Measurements from ENCODE around the gene PCDHB9.
"Not testable (repeated sequence)": the region's sequence is repeated elsewhere in the genome, so short reads cannot be mapped to it uniquely, and the experiment has no call there.

Gene PCDHB9

DNA sequence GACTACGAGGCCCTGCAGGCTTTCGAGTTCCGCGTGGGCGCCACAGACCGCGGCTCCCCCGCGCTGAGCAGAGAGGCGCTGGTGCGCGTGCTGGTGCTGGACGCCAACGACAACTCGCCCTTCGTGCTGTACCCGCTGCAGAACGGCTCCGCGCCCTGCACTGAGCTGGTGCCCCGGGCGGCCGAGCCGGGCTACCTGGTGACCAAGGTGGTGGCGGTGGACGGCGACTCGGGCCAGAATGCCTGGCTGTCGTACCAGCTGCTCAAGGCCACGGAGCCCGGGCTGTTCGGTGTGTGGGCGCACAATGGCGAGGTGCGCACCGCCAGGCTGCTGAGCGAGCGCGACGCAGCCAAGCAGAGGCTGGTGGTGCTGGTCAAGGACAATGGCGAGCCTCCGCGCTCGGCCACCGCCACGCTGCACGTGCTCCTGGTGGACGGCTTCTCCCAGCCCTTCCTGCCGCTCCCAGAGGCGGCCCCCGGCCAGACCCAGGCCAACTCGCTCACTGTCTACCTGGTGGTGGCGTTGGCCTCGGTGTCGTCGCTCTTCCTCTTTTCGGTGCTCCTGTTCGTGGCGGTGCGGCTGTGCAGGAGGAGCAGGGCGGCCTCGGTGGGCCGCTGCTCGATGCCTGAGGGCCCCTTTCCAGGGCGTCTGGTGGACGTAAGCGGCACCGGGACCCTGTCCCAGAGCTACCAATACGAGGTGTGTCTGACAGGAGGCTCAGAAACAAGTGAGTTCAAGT lies 2.7 kb upstream of the PCDHB9 start:
- not testable (repeated sequence) for DNase-seq (ENCODE audit: low read depth in 1 of 2, low spot score in 1 of 2)

DNA sequence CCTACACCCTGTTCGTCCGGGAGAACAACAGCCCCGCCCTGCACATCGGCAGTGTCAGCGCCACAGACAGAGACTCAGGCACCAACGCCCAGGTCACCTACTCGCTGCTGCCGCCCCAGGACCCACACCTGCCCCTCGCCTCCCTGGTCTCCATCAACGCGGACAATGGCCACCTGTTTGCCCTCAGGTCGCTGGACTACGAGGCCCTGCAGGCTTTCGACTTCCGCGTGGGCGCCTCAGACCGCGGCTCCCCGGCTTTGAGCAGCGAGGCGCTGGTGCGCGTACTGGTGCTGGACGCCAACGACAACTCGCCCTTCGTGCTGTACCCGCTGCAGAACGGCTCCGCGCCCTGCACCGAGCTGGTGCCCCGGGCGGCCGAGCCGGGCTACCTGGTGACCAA lies 1.7 kb downstream of the PCDHB9 start:
- DNase-seq (ENCODE audit: low read depth in 1 of 2, low spot score in 1 of 2), result not testable (repeated sequence)

DNA sequence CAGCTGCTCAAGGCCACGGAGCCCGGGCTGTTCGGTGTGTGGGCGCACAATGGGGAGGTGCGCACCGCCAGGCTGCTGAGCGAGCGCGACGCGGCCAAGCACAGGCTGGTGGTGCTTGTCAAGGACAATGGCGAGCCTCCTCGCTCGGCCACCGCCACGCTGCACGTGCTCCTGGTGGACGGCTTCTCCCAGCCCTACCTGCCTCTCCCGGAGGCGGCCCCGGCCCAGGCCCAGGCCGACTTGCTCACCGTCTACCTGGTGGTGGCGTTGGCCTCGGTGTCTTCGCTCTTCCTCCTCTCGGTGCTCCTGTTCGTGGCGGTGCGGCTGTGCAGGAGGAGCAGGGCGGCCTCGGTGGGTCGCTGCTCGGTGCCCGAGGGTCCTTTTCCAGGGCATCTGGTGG lies 2.2 kb downstream of the PCDHB9 start:
- not testable (repeated sequence) for DNase-seq (ENCODE audit: low read depth in 1 of 2, low spot score in 1 of 2)

DNA sequence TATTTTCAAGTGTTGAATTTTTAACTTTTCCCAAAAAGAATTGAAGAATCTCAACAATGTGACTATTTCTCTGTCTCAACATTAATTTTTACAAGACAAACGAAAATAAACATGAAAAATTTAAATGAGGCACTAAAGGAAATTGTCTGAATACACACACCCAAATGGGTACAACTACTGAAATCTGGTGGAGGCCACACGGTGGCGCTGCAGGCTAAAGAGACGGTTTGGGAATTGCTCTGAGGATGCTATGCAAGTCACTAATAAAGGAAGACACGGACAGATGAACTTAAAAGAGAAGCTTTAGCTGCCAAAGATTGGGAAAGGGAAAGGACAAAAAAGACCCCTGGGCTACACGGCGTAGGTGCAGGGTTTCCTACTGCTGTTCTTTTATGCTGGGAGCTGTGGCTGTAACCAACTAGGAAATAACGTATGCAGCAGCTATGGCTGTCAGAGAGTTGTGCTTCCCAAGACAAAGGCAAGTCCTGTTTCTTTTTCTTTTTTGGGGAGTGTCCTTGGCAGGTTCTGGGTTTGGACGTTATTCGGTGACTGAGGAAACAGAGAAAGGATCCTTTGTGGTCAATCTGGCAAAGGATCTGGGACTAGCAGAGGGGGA lies 5.3 kb downstream of the PCDHB9 start, which contains the start of gene PCDHB10:
TSS of gene PCDHB10 (plus strand) at position 244 of the 616 bp plus-strand sequence. CDS start at position 444, 200 bp downstream.
- no peak for DNase-seq (ENCODE audit: low read depth in 1 of 2, low spot score in 1 of 2)

DNA sequence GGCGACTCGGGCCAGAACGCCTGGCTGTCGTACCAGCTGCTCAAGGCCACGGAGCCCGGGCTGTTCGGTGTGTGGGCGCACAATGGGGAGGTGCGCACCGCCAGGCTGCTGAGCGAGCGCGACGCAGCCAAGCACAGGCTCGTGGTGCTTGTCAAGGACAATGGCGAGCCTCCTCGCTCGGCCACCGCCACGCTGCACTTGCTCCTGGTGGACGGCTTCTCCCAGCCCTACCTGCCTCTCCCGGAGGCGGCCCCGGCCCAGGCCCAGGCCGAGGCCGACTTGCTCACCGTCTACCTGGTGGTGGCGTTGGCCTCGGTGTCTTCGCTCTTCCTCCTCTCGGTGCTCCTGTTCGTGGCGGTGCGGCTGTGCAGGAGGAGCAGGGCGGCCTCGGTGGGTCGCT lies 7.4 kb downstream of the PCDHB9 start:
- not testable (repeated sequence) for DNase-seq (ENCODE audit: low read depth in 1 of 2, low spot score in 1 of 2)

DNA sequence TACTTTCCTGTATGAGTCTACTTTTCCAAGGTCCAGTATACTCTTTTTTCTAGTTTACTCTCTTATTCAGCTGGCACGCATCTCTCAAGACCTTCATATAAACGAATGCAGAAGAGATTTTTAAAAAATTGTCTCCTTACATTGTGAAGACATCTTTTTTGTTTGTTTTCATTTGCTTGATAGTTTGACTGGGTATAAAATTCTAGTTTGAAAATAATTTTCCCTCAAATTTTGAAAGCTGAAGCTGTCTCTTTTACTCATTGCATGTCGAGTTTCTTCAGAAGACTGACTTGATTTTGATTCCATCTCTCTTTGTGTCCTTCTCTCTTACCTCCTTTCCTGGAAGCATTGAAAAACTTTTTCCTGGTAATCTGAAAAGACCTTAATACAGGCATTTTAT lies 9.4 kb downstream of the PCDHB9 start:
- DNase-seq (ENCODE audit: low read depth in 1 of 2, low spot score in 1 of 2), result no peak

DNA sequence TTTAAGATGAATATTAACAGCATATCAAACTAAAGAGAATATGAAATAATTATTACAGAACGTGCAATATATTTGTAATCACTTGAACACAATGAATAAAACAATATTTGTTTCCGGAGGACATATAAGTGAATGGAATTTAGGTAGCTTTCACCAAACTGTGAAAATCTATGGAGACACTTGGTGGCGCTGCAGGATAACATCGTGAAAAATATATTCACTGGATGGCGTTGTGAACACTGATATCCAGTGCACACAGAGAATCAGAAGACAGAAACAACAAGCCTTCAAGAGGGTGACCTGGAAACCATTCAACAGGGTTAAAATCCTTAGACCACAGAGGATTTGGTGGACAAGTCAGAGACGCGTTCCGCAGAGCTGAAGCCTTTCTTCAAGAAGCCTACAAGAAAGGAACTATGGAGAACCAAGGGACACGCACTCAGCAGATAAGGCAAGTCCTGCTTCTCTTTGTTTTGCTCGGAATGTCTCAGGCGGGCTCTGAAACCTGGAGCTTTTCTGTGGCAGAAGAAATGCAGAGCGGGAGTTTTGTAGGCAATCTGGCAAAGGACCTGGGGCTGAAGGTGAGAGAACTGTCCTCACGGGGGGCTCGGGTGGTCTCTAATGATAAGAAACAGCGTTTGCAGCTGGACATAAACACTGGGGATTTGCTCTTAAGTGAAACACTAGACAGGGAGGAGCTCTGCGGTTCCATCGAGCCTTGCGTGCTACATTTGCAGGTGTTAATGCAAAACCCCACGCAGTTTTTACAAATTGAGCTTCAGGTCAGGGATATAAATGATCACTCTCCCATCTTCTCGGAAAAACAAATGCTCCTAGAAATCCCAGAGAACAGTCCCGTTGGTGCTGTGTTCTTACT lies 12.6 kb downstream of the PCDHB9 start, which contains the start of gene PCDHB11:
TSS of gene PCDHB11 (plus strand) at position 269 of the 877 bp plus-strand sequence. CDS start at position 417, 148 bp downstream.
- no peak for DNase-seq (ENCODE audit: low read depth in 1 of 2, low spot score in 1 of 2)

DNA sequence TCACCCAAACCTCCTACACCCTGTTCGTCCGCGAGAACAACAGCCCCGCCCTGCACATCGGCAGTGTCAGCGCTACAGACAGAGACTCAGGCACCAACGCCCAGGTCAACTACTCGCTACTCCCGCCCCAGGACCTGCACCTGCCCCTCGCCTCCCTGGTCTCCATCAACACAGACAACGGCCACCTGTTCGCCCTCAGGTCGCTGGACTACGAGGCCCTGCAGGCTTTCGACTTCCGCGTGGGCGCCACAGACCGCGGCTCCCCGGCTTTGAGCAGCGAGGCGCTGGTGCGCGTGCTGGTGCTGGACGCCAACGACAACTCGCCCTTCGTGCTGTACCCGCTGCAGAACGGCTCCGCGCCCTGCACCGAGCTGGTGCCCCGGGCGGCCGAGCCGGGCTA lies 14.2 kb downstream of the PCDHB9 start:
- DNase-seq (ENCODE audit: low read depth in 1 of 2, low spot score in 1 of 2), result not testable (repeated sequence)

DNA sequence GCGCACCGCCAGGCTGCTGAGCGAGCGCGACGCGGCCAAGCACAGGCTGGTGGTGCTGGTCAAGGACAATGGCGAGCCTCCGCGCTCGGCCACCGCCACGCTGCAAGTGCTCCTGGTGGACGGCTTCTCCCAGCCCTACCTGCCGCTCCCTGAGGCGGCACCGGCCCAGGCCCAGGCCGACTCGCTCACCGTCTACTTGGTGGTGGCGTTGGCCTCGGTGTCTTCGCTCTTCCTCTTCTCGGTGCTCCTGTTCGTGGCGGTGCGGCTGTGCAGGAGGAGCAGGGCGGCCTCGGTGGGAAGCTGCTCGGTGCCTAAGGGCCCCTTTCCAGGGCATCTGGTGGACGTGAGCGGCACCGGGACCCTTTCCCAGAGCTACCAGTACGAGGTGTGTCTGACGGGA lies 14.7 kb downstream of the PCDHB9 start:
- DNase-seq (ENCODE audit: low read depth in 1 of 2, low spot score in 1 of 2), result not testable (repeated sequence)

DNA sequence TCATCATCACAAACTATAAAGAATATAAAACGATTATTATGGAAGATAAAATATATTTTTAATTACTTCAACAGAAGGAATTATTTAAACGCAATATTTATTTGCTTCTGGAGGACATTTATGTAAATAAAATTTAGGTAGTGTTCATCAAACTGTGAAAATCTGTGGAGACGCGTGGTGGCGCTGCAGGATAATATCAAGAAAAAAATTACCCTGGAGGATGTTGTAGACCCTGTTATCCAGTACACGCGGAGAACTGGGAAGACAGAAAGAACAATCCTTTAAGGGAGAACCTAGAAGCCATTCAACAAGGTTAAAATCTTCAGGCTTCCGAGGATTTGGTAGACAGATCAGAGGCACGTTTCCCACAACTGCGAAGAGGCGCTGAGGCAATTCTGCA lies 21.5 kb downstream of the PCDHB9 start, which contains the start of gene PCDHB12:
TSS of gene PCDHB12 (plus strand) at position 242 of the 400 bp plus-strand sequence. CDS start 189 bp downstream, outside the sequence.
- DNase-seq (ENCODE audit: low read depth in 1 of 2, low spot score in 1 of 2), result no peak

DNA sequence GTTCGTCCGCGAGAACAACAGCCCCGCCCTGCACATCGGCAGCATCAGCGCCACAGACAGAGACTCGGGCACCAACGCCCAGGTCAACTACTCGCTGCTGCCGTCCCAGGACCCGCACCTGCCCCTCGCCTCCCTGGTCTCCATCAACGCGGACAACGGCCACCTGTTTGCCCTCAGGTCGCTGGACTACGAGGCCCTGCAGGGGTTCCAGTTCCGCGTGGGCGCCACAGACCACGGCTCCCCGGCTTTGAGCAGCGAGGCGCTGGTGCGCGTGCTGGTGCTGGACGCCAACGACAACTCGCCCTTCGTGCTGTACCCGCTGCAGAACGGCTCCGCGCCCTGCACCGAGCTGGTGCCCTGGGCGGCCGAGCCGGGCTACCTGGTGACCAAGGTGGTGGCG lies 23.3 kb downstream of the PCDHB9 start:
- DNase-seq (ENCODE audit: low read depth in 1 of 2, low spot score in 1 of 2), result not testable (repeated sequence)

DNA sequence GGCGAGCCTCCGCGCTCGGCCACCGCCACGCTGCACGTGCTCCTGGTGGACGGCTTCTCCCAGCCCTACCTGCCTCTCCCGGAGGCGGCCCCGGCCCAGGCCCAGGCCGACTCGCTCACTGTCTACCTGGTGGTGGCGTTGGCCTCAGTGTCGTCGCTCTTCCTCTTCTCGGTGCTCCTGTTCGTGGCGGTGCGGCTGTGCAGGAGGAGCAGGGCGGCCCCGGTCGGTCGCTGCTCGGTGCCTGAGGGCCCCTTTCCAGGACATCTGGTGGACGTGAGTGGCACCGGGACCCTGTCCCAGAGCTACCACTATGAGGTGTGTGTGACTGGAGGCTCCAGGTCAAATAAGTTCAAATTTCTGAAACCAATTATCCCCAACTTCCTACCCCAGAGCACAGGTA lies 23.9 kb downstream of the PCDHB9 start:
- not testable (repeated sequence) for DNase-seq (ENCODE audit: low read depth in 1 of 2, low spot score in 1 of 2)

DNA sequence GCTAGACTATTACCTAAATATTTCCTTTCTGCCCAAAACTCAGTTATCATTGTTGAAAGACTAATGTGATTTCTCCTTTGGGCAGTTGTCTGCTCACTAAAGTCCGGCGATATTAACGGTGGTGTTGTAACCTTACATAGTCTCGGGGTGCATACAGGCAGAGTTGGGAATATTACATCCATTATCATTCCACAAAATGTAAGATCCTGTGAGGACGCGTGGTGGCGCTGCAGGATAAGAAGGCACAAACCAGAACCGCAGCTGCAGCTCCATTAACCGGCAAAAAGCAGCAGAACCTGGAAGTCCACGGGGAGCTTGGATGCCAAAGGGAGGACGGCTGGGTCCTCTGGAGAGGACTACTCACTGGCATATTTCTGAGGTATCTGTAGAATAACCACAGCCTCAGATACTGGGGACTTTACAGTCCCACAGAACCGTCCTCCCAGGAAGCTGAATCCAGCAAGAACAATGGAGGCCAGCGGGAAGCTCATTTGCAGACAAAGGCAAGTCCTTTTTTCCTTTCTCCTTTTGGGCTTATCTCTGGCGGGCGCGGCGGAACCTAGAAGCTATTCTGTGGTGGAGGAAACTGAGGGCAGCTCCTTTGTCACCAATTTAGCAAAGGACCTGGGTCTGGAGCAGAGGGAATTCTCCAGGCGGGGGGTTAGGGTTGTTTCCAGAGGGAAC lies 26.8 kb downstream of the PCDHB9 start, which contains the start of gene PCDHB13:
TSS of gene PCDHB13 (plus strand) at position 264 of the 684 bp plus-strand sequence. CDS start at position 469, 205 bp downstream.
- not testable (repeated sequence) for DNase-seq (ENCODE audit: low read depth in 1 of 2, low spot score in 1 of 2)

DNA sequence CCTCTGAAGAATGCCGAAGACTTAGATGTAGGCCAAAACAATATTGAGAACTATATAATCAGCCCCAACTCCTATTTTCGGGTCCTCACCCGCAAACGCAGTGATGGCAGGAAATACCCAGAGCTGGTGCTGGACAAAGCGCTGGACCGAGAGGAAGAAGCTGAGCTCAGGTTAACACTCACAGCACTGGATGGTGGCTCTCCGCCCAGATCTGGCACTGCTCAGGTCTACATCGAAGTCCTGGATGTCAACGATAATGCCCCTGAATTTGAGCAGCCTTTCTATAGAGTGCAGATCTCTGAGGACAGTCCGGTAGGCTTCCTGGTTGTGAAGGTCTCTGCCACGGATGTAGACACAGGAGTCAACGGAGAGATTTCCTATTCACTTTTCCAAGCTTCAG lies 27.6 kb downstream of the PCDHB9 start:
- not testable (repeated sequence) for DNase-seq (ENCODE audit: low read depth in 1 of 2, low spot score in 1 of 2)

DNA sequence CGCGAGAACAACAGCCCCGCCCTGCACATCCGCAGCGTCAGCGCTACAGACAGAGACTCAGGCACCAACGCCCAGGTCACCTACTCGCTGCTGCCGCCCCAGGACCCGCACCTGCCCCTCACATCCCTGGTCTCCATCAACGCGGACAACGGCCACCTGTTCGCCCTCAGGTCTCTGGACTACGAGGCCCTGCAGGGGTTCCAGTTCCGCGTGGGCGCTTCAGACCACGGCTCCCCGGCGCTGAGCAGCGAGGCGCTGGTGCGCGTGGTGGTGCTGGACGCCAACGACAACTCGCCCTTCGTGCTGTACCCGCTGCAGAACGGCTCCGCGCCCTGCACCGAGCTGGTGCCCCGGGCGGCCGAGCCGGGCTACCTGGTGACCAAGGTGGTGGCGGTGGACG lies 28.5 kb downstream of the PCDHB9 start:
- not testable (repeated sequence) for DNase-seq (ENCODE audit: low read depth in 1 of 2, low spot score in 1 of 2)

DNA sequence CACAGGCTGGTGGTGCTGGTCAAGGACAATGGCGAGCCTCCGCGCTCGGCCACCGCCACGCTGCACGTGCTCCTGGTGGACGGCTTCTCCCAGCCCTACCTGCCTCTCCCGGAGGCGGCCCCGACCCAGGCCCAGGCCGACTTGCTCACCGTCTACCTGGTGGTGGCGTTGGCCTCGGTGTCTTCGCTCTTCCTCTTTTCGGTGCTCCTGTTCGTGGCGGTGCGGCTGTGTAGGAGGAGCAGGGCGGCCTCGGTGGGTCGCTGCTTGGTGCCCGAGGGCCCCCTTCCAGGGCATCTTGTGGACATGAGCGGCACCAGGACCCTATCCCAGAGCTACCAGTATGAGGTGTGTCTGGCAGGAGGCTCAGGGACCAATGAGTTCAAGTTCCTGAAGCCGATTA lies 29.1 kb downstream of the PCDHB9 start:
- not testable (repeated sequence) for DNase-seq (ENCODE audit: low read depth in 1 of 2, low spot score in 1 of 2)

DNA sequence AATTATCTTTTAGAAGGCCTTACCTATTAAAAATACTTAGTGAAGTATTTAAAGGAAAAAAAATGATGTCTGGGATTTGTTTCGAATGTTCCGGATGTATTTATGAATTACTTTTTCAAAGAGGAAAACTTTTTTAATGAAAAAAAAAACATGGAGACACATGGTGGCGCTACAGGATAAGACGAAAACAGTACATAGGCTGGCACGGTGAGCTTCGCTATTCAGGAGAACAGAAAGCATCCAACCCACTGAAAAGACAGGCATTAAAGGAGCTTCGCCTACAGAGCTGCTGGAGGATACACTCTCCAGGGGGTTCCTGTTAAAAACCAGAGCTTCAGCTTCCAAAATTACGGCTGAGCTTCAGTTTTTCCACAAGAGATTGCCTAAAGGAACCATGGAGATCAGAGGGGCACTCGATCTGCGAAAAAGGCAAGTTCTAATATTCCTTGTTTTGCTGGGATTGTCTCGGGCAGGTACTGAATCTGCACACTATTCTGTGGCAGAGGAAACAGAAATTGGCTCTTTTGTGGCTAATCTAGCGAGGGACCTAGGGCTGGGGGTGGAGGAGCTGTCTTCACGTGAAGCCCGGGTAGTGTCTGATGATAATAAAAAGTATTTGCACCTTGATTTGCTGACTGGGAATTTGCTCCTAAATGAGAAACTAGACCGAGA lies 36.3 kb downstream of the PCDHB9 start, which contains the start of gene PCDHB14:
TSS of gene PCDHB14 (plus strand) at position 232 of the 672 bp plus-strand sequence. CDS start at position 395, 163 bp downstream.
- no peak for DNase-seq (ENCODE audit: low read depth in 1 of 2, low spot score in 1 of 2)

DNA sequence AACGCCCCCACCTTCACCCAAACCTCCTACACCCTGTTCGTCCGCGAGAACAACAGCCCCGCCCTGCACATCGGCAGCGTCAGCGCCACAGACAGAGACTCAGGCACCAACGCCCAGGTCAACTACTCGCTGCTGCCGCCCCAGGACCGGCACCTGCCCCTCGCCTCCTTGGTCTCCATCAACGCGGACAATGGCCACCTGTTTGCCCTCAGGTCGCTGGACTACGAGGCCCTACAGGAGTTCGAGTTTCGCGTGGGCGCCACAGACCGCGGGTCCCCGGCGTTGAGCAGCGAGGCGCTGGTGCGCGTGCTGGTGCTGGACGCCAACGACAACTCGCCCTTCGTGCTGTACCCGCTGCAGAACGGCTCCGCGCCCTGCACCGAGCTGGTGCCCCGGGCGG lies 37.9 kb downstream of the PCDHB9 start:
- DNase-seq (ENCODE audit: low read depth in 1 of 2, low spot score in 1 of 2), result not testable (repeated sequence)

DNA sequence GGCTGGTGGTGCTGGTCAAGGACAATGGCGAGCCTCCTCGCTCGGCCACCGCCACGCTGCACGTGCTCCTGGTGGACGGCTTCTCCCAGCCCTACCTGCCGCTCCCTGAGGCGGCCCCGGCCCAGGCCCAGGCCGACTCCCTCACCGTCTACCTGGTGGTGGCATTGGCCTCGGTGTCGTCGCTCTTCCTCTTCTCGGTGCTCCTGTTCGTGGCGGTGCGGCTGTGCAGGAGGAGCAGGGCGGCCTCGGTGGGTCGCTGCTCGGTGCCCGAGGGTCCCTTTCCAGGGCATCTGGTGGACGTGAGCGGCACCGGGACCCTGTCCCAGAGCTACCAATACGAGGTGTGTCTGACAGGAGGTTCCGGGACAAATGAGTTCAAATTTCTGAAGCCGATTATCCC lies 38.5 kb downstream of the PCDHB9 start:
- DNase-seq (ENCODE audit: low read depth in 1 of 2, low spot score in 1 of 2), result not testable (repeated sequence)
